Stimulated activated CD4-positive, alpha-beta T cell treated with anti-CD3 and anti-CD28 coated beads, TNF-alpha, amount 100 ng/mL, for 1 hour (primary cell): Measurements from ENCODE around the gene ATP2A2.
"Not testable (repeated sequence)": the region's sequence is repeated elsewhere in the genome, so short reads cannot be mapped to it uniquely, and the experiment has no call there.

Experiments
- DNase-seq, 3 donors: peaks; one replicate each; pipeline ENCODE4 v3.0.0-alpha.2; 2020; ENCODE audit warnings: low read depth in 3 of 3, low spot score in 1 of 3

The ATP2A2 gene

GRCh38 chr12:110340261-110340660, 59.2 kb downstream of the ATP2A2 start:
- not testable (repeated sequence) for DNase-seq

DNA sequence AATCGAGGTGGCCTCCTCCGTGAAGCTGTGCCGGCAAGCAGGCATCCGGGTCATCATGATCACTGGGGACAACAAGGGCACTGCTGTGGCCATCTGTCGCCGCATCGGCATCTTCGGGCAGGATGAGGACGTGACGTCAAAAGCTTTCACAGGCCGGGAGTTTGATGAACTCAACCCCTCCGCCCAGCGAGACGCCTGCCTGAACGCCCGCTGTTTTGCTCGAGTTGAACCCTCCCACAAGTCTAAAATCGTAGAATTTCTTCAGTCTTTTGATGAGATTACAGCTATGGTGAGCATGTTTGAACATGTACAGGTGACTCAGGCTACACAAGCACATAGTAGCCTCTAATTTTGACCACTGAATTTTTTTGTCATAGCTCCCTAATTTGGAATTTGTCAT, 59.7 kb downstream of the ATP2A2 start:
- DNase-seq, result no peak

- no peak for DNase-seq
These were observed 61.1 kb downstream of the ATP2A2 start for GRCh38 chr12:110342157-110342556.

DNA sequence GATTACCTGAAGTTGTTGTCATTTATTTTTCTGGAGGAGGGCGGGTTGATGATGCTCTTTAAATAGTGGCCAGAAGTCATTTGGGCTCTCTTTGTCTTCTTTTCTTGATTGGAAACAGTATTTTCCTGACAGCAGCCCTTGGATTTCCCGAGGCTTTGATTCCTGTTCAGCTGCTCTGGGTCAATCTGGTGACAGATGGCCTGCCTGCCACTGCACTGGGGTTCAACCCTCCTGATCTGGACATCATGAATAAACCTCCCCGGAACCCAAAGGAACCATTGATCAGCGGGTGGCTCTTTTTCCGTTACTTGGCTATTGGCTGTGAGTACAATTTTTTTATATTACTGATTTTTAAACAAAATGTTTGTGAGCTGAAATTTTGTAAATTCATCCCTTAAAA, 62.1 kb downstream of the ATP2A2 start:
- DNase-seq, result no peak

DNA sequence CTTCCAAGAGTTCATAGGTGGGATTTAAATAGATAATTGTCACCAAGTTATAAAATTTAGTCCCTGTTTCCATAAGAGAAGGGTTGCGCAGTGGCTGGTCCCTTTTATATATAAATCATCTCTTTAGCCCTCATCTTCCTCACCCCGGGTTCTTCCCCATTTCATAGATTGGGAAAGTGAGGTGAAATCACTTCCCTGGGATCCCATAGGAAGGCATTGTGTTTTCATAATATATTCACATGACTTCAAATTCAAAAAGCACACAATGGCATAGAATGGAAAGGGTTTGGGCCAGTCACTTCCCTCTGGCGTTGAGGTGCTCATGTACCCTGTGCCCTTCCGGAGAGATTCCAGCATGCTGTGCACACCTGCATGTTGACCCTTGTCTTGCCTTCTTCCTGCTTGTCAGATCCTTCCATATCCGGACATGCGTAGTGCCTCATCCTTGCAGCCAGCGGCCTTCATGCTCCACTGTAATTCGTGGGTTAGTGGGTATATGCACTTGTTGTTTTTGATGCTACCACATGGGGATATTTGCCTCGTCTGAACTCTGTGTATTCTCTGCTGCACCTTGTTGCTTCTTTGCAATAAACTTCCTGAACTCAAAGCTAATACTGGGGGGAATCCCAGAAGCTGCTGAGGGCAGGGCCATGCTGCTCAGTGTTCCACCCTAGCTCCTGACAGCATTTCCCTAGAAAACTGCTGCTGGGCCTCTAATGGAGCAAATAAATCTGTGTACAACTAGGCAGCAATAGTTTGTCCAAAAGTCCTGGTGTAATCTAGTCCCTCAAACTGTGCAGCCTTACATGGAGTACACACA, 62.9 kb downstream of the ATP2A2 start:
- DNase-seq, result no peak

GRCh38 chr12:110344657-110345056, 63.6 kb downstream of the ATP2A2 start:
- no peak for DNase-seq

DNA sequence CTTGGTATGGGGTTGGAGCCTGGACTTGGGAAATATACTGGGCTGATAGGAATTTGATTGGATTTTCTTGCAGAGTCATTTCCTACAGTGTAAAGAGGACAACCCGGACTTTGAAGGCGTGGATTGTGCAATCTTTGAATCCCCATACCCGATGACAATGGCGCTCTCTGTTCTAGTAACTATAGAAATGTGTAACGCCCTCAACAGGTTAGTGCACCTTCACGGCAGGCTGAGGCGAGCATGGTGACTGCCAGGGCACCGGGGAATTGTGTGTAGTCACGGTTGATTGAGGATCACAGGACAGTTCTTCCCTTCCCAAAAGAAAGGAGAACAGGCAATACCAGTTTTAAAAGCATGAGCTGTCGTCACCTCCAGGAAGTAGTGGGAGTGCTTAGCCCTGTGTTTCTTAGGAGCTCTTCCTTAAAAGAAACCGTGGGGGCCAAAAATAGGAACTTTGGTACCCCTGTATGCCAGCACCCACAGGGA, 64.2 kb downstream of the ATP2A2 start:
- DNase-seq, result no peak

GRCh38 chr12:110345963-110346362, 64.9 kb downstream of the ATP2A2 start:
- no peak for DNase-seq

- DNase-seq, result no peak
These were observed 66.7 kb downstream of the ATP2A2 start for GRCh38 chr12:110347767-110348166.

GRCh38 chr12:110348431-110349059, 67.5 kb downstream of the ATP2A2 start:
- no peak for DNase-seq

- no peak for DNase-seq
These were observed 68.0 kb downstream of the ATP2A2 start for GRCh38 chr12:110349096-110349495.

DNA sequence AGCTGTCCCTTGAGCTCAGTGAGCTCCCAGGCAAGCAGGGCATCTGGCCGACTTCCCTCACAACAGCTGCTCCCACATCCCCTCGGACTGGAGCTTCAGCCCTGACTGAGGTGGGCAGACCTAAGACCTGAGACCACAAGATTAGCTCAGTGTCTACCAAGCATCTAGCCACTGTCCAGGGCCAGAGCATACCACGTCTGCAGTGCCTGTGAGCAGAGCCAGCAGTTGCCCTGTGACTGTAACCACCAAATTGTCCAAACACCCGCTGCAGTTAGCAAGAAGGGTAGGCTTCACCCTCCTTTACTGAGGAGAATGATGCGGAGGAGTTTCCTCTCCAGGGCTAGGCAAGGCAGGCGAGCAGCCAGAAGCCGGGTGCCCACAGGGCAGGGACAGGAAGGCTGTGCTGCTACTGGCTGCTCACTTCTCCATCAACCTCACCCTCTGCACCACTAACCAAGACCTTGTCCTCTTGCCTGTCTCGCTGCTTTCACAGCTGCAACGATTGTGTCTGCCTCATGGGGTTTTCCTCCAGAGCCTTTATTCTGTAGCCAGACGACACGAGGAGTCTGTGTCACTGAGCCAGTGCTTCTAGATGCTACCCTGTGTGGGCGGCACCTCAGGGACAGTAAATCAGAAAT, 68.6 kb downstream of the ATP2A2 start:
- DNase-seq, result peak in 2 of 3 donors; percentile 23 to 24

DNA sequence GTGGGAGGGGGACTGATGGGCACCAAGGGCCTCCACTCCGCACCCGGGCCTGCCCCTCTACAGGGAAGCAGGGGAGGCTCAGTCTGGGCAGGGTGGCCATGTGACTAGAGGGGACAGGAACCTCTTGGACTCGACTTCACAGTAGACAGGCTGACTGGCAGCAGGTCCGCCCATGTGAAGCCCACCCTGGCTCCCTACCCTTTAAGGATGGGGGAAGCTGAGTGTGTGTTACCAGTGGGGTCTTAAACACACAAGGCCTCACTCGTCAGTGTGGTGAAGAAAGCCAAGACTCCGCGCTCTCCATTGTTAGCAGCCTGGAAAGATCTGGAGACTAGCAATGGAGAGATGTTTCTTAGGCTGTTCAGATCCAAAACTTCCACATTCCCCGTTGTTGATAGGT, 70.1 kb downstream of the ATP2A2 start:
- no peak for DNase-seq

GRCh38 chr12:110352401-110352800, 71.4 kb downstream of the ATP2A2 start:
- no peak for DNase-seq

- DNase-seq, result no peak
These were observed 72.3 kb downstream of the ATP2A2 start for GRCh38 chr12:110353211-110353965.

DNA sequence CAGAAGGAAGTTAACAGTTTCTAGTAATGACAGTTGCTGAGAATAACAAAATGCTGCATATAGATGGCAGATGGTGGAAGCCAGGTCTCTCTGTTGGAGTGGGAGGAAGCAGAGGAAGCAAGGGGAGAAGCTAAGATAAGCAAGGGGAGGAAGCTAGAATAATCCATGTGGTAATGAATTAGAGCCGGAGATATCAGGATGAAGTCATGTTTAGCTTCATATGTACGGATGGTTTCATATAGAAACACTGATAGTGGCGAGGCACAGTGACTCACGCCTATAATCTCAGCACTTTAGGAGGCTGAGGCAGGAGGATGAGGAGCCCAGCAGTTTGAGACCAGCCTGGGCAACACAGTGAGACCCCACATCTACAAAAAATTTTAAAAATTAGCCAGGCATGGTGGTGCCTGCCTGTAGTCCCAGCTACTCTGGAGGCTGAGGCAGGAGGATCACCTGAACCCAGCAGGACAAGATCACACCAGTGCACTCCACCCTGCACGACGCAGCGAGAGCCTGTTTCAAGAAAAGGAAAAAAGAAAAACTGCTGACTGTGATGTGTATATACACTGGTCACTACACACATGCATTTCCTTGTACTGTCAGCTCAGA, 73.2 kb downstream of the ATP2A2 start:
- DNase-seq, result no peak

- DNase-seq, result no peak
These were observed 74.0 kb downstream of the ATP2A2 start for GRCh38 chr12:110355073-110355472.

GRCh38 chr12:110358384-110359097, 77.5 kb downstream of the ATP2A2 start:
- DNase-seq, result not testable (repeated sequence)

DNA sequence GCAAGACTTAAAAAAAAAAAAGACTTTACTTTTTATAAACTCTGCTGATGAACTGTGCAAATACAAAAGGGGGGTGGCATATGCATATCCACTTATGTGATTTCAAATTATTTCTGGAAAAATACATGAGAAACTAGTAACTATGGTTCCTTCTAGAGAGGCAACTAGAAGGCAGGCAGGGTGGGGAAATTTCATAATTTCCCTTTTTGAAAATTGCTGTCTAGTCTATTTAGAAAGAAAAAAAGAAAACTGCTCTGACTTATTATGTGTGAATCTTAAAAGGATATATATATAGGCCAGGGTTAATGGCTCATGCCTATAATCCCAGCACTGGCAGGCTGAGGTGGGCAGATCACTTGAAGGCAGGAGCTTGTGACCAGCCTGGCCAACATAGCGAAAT, 80.2 kb downstream of the ATP2A2 start:
- DNase-seq, result no peak
